Activated CD4-positive, alpha-beta T cell treated with anti-CD3 and anti-CD28 coated beads, Interleukin-2, amount 50 U/mL, for 24 hours (primary cell): ENCODE measurements around the gene CCR2.
A peak's percentile ranks its signal among the peaks of the same experiment; 100 is the strongest.
"Not testable (repeated sequence)": the region's sequence is repeated elsewhere in the genome, so short reads cannot be mapped to it uniquely, and the experiment has no call there.

Source experiments
- DNase-seq, 2 donors: peaks; one replicate each; pipeline ENCODE4 v3.0.0-alpha.2; 2020; ENCODE audit warnings: low read depth in 1 of 2, low spot score in 1 of 2

Gene CCR2

GRCh38 chr3:46353647-46354410 is at the start of gene CCR2:
Gene CCR2, plus strand, starts transcription at chr3:46354111. Its CDS starts 3,417 bp downstream, at chr3:46357528.
- DNase-seq, result peak in 1 of 2 donors; percentile 25

GRCh38 chr3:46304739-46305138 is 49.2 kb upstream of the CCR2 start:
- DNase-seq, result no peak

DNA sequence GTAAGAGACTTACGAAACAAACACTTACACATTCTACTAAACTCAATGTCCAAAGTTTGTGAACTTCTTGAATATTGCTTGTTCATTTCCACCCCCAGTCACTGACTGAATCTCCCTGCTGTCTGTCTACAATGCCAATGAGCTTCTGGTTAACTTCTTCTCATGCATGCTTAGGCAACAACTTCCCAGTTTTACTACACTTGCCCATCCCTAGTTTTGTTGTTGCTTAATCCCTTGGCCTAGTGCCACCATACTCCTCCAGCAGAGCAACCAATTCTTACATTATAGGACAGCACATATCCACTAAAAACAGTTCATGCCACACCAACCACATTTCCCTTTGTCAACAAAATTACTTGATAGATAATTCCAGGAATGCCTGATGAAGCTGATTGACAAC is 40.9 kb upstream of the CCR2 start:
- DNase-seq, result no peak

GRCh38 chr3:46314517-46314916 is 39.4 kb upstream of the CCR2 start:
- DNase-seq, result no peak

DNA sequence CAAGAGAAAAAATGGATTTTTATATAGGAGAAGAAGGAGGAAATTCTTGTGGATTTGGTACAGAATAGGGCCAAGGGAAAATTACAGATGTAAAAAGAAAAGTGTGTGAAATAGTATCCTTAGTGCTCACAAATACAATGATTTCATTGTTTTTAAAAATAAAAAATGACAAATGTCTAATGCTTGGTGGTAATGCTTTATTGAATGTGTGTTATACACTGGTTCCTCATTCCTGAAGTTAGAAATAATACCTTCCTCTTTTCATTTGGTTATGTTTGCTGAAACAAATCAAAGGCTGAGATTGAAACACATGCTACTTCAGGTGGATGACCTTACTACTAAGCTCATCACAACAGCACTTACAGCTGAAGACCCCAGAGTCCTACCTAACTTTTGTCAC is 37.7 kb upstream of the CCR2 start:
- DNase-seq, result no peak

- DNase-seq, result no peak
These were observed 35.5 kb upstream of the CCR2 start for GRCh38 chr3:46318207-46318927.

- DNase-seq, result no peak
These were observed 32.3 kb upstream of the CCR2 start for GRCh38 chr3:46321461-46322104.

DNA sequence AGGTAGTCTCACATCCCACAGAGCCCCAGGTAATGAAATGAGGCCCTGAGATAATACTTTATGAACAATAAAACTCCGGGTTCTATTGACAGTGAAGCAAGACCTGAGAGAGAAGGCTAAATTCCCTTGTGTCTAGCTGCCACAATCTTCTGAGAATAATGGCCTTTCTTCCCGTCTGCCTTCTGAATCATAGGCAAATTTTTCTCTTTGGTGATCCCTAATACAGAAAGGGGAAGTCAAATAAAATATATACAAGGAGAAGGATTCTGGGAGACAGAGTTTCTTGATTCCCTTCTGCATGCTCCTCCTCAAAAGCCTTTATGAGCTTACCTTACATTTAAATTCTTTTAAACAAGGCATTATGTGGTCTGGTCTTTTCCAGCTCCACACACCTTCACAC is 29.9 kb upstream of the CCR2 start:
- no peak for DNase-seq

DNA sequence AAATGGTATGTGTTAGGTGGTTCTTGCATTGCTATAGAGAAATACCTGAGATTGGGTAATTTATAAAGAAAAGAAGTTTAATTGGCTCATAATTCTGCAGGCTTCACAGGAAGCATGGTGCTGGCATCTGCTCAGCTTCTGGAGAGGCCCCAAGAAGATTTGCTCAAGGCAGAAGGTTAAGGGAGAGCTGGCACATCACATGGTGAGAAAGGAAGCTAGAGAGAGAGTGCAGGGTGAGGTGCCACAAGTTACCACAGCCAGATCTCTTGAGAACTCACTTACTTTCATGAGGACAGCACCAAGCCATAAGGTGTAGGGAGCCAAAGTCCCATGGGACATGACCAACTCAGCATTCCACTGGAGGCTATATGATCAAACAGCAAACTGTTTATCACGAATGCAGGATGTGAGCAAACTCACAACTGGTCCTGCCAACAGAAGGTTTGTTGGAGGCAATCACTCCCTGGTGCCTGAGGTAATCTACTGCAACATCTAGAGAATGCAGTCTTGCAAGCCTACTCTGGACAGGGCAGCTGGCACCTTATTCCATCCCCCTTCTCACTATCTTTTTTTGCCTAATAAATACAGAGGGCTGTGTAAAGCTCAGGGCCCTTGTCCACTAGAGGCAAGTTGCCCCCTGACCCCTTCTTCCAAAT is 28.1 kb upstream of the CCR2 start:
- DNase-seq, result no peak

GRCh38 chr3:46330676-46331075 is 23.2 kb upstream of the CCR2 start:
- not testable (repeated sequence) for DNase-seq

DNA sequence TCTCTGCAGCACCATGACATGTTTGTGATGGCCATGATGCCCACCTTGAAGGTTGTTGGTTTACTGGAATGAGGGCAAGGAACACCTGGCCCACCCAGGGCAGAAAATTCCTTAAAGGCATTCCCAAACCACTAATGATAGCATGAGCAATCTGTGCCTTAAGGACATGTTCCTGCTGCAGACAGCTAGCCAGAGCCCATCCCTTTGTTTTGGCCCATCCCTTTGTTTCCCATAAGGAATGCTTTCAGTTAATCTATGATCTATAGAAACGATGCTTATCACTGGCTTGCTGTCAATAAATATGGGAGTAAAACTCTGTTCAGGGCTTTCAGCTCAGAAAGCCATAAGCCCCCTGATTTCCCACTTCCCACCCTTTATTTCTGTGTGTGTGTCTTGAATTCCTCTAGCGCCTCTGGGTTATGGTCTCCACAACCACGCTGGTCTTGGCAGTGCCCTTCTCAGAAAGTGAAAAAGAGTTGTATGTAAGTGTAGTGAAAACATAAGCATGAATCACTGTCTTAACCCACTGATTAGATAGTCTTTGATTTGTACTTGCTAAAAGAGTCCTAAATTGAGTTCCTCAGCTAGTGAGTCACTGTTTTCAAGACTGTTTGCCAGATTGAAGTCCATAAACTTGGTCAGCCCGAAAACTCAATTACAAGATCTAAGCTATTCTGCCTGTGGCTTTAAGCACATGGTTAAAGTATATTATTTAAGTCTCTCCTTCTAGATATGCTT is 19.0 kb upstream of the CCR2 start:
- DNase-seq, result no peak

DNA sequence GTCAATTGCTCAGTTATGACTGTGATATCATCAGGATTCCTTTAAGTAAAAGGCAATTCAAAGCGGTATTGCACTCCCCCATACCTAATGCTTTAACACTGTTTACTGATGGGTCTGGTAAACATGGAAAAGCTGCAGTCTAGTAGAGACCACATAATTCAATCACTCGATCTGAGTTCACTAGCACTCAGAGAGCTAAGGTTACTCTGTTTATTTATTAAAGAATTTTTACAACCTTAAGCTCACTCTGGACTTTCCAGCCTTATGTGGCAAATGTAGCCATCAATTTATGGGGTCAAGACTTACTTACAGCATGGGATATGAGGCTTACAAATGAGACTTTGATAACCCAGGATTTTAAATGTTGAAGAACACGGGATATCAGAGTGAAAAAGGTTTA is 18.4 kb upstream of the CCR2 start:
- DNase-seq, result no peak

GRCh38 chr3:46337911-46338310 is 16.0 kb upstream of the CCR2 start:
- no peak for DNase-seq

DNA sequence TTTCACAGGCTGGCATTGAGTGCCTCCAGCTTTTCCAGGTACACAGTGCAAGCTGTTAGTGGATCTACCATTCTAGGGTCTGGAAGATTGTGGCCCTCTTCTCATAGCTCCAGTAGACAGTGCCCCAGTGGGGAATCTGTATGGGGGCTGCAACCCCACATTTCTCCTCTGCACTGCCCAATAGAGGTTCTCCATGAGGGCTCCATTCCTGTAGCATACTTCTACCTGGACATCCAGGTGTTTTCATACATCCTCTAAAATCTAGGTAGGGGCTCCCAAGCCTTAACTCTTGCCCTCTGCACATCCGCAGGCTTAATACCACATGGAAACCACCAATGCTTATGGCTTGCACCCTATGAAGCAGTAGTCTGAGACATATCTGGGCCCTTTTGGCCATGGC is 15.1 kb upstream of the CCR2 start:
- no peak for DNase-seq

- DNase-seq, result no peak
These were observed 9.4 kb upstream of the CCR2 start for GRCh38 chr3:46344476-46344875.

GRCh38 chr3:46348823-46349482 is 5.0 kb upstream of the CCR2 start:
- no peak for DNase-seq

DNA sequence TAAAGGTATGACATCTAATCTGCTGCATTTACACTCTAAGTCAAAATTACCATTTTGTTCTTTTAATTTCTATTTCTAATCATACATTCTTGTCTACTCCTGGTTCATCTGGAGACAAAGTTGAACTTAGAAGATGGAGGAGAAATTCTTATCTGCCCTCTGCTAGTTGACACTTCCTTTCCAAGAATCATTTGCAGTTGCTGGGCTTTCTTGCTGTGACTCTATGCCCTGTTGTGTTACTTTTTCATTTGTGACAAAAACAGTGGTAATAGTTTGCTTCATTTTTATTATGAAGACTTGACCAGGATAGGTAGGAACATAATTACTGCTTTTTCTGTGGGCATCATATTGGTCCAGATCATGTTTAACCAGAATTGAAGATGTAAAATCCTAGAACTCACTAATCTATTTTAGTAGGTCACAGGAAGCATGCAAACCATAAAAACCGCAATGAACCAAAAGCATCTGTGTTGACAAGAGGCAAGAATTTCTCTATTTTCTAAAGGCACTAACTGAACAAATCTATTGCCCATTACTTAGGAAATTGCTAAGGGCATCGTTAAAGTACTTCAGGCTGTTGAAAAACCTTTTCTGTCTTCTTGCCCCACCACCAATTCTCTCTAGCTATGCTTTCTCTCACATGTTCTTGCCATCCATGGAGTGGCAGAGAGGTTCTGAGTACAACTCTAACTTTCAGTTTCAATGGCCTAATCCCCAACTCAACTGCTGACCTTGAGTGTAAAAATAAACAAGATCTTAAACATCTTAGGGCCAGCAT is 4.2 kb upstream of the CCR2 start:
- DNase-seq, result no peak

GRCh38 chr3:46350262-46350565 is 3.7 kb upstream of the CCR2 start:
- no peak for DNase-seq

GRCh38 chr3:46351646-46352045 is 2.3 kb upstream of the CCR2 start:
- no peak for DNase-seq

- DNase-seq, result no peak
These were observed 821 bp upstream of the CCR2 start for GRCh38 chr3:46353090-46353489.
